Cardiac fibroblast (primary cell): Measurements from ENCODE around the gene KCNMA1.

Experiments used
- DNase-seq, 2 donors: peaks; one replicate each; pipeline versions ENCODE4 v3.0.0 to v3.0.0-alpha.2; 2010; ENCODE audit warnings: low read depth in 2 of 2
- H3K4me3 ChIP-seq, 2 donors: replicated peaks in 1 of 2; 1 replicate in 1 of 2; 2 replicates in 1 of 2; pipeline ENCODE4 v1.5.1; 2011; ENCODE audit warnings: low read depth in 2 of 2, low read length in 2 of 2, mild to moderate bottlenecking in 2 of 2, moderate library complexity in 1 of 2
- CTCF ChIP-seq: IDR thresholded peaks from one replicate; pipeline ENCODE4 v1.5.1; 2011; ENCODE audit warnings: low read depth, mild to moderate bottlenecking, low read length, inconsistent platforms

The KCNMA1 gene

GRCh38 chr10:77411805-77412204 is 225.8 kb downstream of the KCNMA1 start:
- no peak for DNase-seq
- TF ChIP-seq CTCF: no peak

GRCh38 chr10:77410523-77410922 is 227.1 kb downstream of the KCNMA1 start:
- no peak overlapping the region for H3K4me3 ChIP-seq
- DNase-seq: no peak
- no peak for TF ChIP-seq CTCF

More at GRCh38 chr10:77411805-77412204, 225.8 kb downstream of the KCNMA1 start:
- no peak overlapping the region for H3K4me3 ChIP-seq

- no peak overlapping the region for H3K4me3 ChIP-seq
- DNase-seq: no peak
- TF ChIP-seq CTCF: no peak
Observed at GRCh38 chr10:77409697-77410471, 227.7 kb downstream of the KCNMA1 start.

- no peak for TF ChIP-seq CTCF
- DNase-seq: no peak
- no peak overlapping the region for H3K4me3 ChIP-seq
Observed at GRCh38 chr10:77408259-77408658, 229.3 kb downstream of the KCNMA1 start.

- DNase-seq: no peak
- TF ChIP-seq CTCF: no peak
- no peak overlapping the region for H3K4me3 ChIP-seq
Observed at GRCh38 chr10:77406764-77407430, 230.7 kb downstream of the KCNMA1 start.

- no peak overlapping the region for H3K4me3 ChIP-seq
- peak; percentile 63 to 72 for DNase-seq
Observed at GRCh38 chr10:77405771-77406241, 231.8 kb downstream of the KCNMA1 start.

More at GRCh38 chr10:77405771-77406241, 231.8 kb downstream of the KCNMA1 start:
- TF ChIP-seq CTCF: no peak
